DOHH2 (cell line): Measurements from ENCODE around the gene PDE2A.

Experiments
- H3F3A ChIP-seq: fragments of 200-600 bp; sonication (generic), shearing (Covaris generic); 2 replicates; pipeline ENCODE4 v1.6.0; 2016; ENCODE audit warnings: antibody characterized with exemption, mild to moderate bottlenecking; ENCODE audit not compliant: control insufficient read depth, insufficient read depth
- H3K27ac ChIP-seq: fragments of 200-600 bp; sonication (generic); 2 replicates; pipeline ENCODE4 v1.5.1; 2014; ENCODE audit warnings: low read depth, mild to moderate bottlenecking, low read length, moderate library complexity
- H3K27me3 ChIP-seq: fragments of 200-600 bp; sonication (generic); 2 replicates; pipeline ENCODE4 v1.6.1; 2014; ENCODE audit warnings: mild to moderate bottlenecking, low read length, mixed read lengths; ENCODE audit not compliant: control insufficient read depth
- H3K36me3 ChIP-seq: fragments of 200-600 bp; sonication (generic); 2 replicates; pipeline ENCODE4 v1.6.1; 2014; ENCODE audit warnings: mild to moderate bottlenecking, low read length, moderate library complexity, mixed read lengths; ENCODE audit not compliant: control insufficient read depth
- H3K4me1 ChIP-seq: fragments of 200-600 bp; sonication (generic); 2 replicates; pipeline ENCODE4 v1.6.1; 2014; ENCODE audit warnings: mild to moderate bottlenecking, low read length, mixed read lengths; ENCODE audit not compliant: control insufficient read depth
- H3K4me2 ChIP-seq: fragments of 200-600 bp; sonication (generic); 2 replicates; pipeline ENCODE4 v1.6.0; 2014; ENCODE audit warnings: mild to moderate bottlenecking, low read length, moderate library complexity
- H3K4me3 ChIP-seq: fragments of 200-600 bp; sonication (generic); 2 replicates; pipeline ENCODE4 v1.5.1; 2014; ENCODE audit warnings: mild to moderate bottlenecking, low read length, mixed read lengths
- H3K79me2 ChIP-seq: fragments of 200-600 bp; sonication (generic); 2 replicates; pipeline ENCODE4 v1.6.1; 2014; ENCODE audit warnings: mild to moderate bottlenecking, low read length, mixed read lengths; ENCODE audit not compliant: control insufficient read depth
- H3K9me2 ChIP-seq: fragments of 200-600 bp; sonication (generic); replicated peaks from 2 replicates; pipeline ENCODE4 v1.6.1; 2014; ENCODE audit warnings: mild to moderate bottlenecking, low read length, mixed read lengths; ENCODE audit not compliant: control insufficient read depth
- H3K9me3 ChIP-seq: fragments of 200-600 bp; sonication (generic); 2 replicates; pipeline ENCODE4 v1.6.1; 2014; ENCODE audit warnings: antibody characterized with exemption, low read length, mixed read lengths; ENCODE audit not compliant: control insufficient read depth, insufficient read depth
- H4K20me1 ChIP-seq: fragments of 200-600 bp; sonication (generic); 2 replicates; pipeline ENCODE4 v1.6.0; 2014; ENCODE audit warnings: low read depth, mild to moderate bottlenecking, antibody characterized with exemption, low read length, moderate library complexity; ENCODE audit not compliant: control insufficient read depth, insufficient read depth
- CTCF ChIP-seq: fragments of 200-600 bp; sonication (generic); IDR thresholded peaks from one replicate; pipeline ENCODE4 v1.5.1; 2014; ENCODE audit warnings: antibody characterized with exemption, mild to moderate bottlenecking, low read depth, low read length; ENCODE audit not compliant: poor library complexity, severe bottlenecking
- EZH2phosphoT487 ChIP-seq: fragments of 200-600 bp; sonication (generic); IDR thresholded peaks from 2 replicates; pipeline ENCODE4 v1.6.1; 2017; ENCODE audit warnings: borderline replicate concordance, mild to moderate bottlenecking, antibody characterized with exemption, low read length, moderate library complexity, mixed read lengths

The PDE2A gene

GRCh38 chr11:72621008-72621610, 53.1 kb downstream of the PDE2A start:
- Histone ChIP-seq H4K20me1 (no peaks in the 10 kb centered on the region), H3K27ac (no peak overlapping the region), H3K4me3 (no peak overlapping the region), H3K36me3 (no peaks in the 10 kb centered on the region), H3F3A (no peaks in the 10 kb centered on the region), H3K27me3 (peaks cover 13% of the 10 kb centered on the region; the same call in 1 of the 2 replicates), H3K9me3 (no peaks in the 10 kb centered on the region), H3K9me2 (no peaks in the 10 kb centered on the region), H3K4me2 (no peak overlapping the region), H3K79me2 (no peaks in the 10 kb centered on the region), H3K4me1 (no peaks in the 10 kb centered on the region)
- no peak for TF ChIP-seq CTCF
- no peak for TF ChIP-seq EZH2phosphoT487

GRCh38 chr11:72618803-72619202, 55.4 kb downstream of the PDE2A start:
- no peaks in the 10 kb centered on the region for H3K36me3 ChIP-seq
- no peak for TF ChIP-seq CTCF
- no peak for TF ChIP-seq EZH2phosphoT487
- H3K27ac ChIP-seq = no peak overlapping the region
- no peaks in the 10 kb centered on the region for H4K20me1 ChIP-seq
- H3K4me1 ChIP-seq = 0 out of 2 replicates have a peak, but pooled peaks cover 3% of the 10 kb centered on the region
- no peaks in the 10 kb centered on the region for H3K79me2 ChIP-seq
- no peaks in the 10 kb centered on the region for H3K9me3 ChIP-seq
- H3F3A ChIP-seq = no peaks in the 10 kb centered on the region
- H3K27me3 ChIP-seq = peaks cover 13% of the 10 kb centered on the region; the same call in 1 of the 2 replicates
- no peak overlapping the region for H3K4me2 ChIP-seq
- H3K9me2 ChIP-seq = no peaks in the 10 kb centered on the region
- H3K4me3 ChIP-seq = no peak overlapping the region

- Histone ChIP-seq H3K27me3 (peaks cover 9% of the 10 kb centered on the region), H3F3A (no peaks in the 10 kb centered on the region), H3K79me2 (no peaks in the 10 kb centered on the region), H3K4me1 (0 out of 2 replicates have a peak, but pooled peaks cover 3% of the 10 kb centered on the region), H3K9me2 (no peaks in the 10 kb centered on the region), H4K20me1 (no peaks in the 10 kb centered on the region), H3K27ac (no peak overlapping the region), H3K4me2 (no peak overlapping the region), H3K36me3 (no peaks in the 10 kb centered on the region), H3K9me3 (no peaks in the 10 kb centered on the region), H3K4me3 (no peak overlapping the region)
- no peak for TF ChIP-seq CTCF
- no peak for TF ChIP-seq EZH2phosphoT487
Measured at GRCh38 chr11:72617080-72617762, 57.0 kb downstream of the PDE2A start.
